ENCODE measurements around the gene MGAT4B. TPM values are rescaled to one million over a fixed set of nuclear protein-coding genes. Genes with fewer than 3 reads are reported as not detected.

MGAT4B gene
- polyA plus RNA-seq, 3 donors, result 12.4 to 151 (median 14.3) TPM

- H3K4me3 ChIP-seq (replicated peaks in 1 of 3; ENCODE audit: low read depth in 2 of 3, low read length in 3 of 3), result no peak overlapping the region
- no peak overlapping the region for H2AFZ ChIP-seq (ENCODE audit: insufficient read depth, low read depth, low read length, poor library complexity, severe bottlenecking)
- no peak overlapping the region for H3K4me3 Mint-ChIP-seq
- no peak for TF ChIP-seq CTCF (IDR thresholded peaks at IDR 0.05)
- H3K27me3 Mint-ChIP-seq (ENCODE audit: low read depth in 3 of 3), result peaks cover 0 to 2% (median 0%) of the 10 kb centered on the region in 3 donors
- H3K9me3 ChIP-seq (replicated peaks in 1 of 2; ENCODE audit: control insufficient read depth in 1 of 2, insufficient read depth in 1 of 2, low read length in 2 of 2), result no peaks in the 10 kb centered on the region
- H3K4me1 Mint-ChIP-seq, result peaks cover 96% of the 10 kb centered on the region
- no peaks in the 10 kb centered on the region for H3K27me3 ChIP-seq (ENCODE audit: control insufficient read depth in 2 of 2, insufficient read depth in 2 of 2, low read length in 2 of 2)
- H3K4me2 ChIP-seq (replicated peaks; ENCODE audit: extremely low read depth, low read length, poor library complexity, severe bottlenecking), result no peak overlapping the region
- peaks cover 95% of the 10 kb centered on the region for H3K79me2 ChIP-seq (ENCODE audit: insufficient read depth, low read length)
- H3K9me3 Mint-ChIP-seq, result no peaks in the 10 kb centered on the region
- H3K9ac ChIP-seq (ENCODE audit: insufficient read depth, low read length, poor library complexity, severe bottlenecking), result no peak overlapping the region
- peaks cover 93 to 98% of the 10 kb centered on the region in 2 donors for H3K4me1 ChIP-seq (ENCODE audit: control insufficient read depth in 1 of 2, insufficient read depth in 2 of 2, low read length in 2 of 2)
- peak overlapping the region in 1 of 2 donors; percentile 63 for H3K27ac ChIP-seq (ENCODE audit: low read depth in 1 of 2, low read length in 2 of 2)
- H4K20me1 ChIP-seq (ENCODE audit: insufficient read depth, low read length), result peaks cover 99% of the 10 kb centered on the region
- peaks cover 52 to 65% of the 10 kb centered on the region in 2 donors for H3K36me3 Mint-ChIP-seq
- peaks cover 26 to 51% of the 10 kb centered on the region in 2 donors for H3K36me3 ChIP-seq (replicated peaks in 1 of 2; ENCODE audit: control insufficient read depth in 1 of 2, insufficient read depth in 2 of 2, low read length in 2 of 2)
- H3K27ac Mint-ChIP-seq, result peak overlapping the region in 6 of 7 donors; percentile 51 to 90 (median 73)
- intact Hi-C loops (cut with micrococcal nuclease), result loop anchor here in 1 of 2 donors (2.0 kb wide), 1 partner anchor 30 kb away; no protein-coding TSS in a partner anchor
- DNase-seq, result peak in 1 of 3 donors; percentile 39
- WGBS (ENCODE audit: insufficient coverage), result 55% methylated on average over 10 of the region's 12 CpGs
Measured at GRCh38 chr5:179766726-179767455, 39.8 kb downstream of the MGAT4B start.

- DNase-seq, result peak in 2 of 3 donors; percentile 50 to 76
- H3K9me3 Mint-ChIP-seq, result no peaks in the 10 kb centered on the region
Measured at GRCh38 chr5:179766021-179766725, 40.5 kb downstream of the MGAT4B start.

More at GRCh38 chr5:179766021-179766725, 40.5 kb downstream of the MGAT4B start:
- Histone ChIP-seq H4K20me1 (ENCODE audit: insufficient read depth, low read length) (peaks cover 99% of the 10 kb centered on the region), H3K4me3 (replicated peaks in 1 of 3; ENCODE audit: low read depth in 2 of 3, low read length in 3 of 3) (peak overlapping the region in 1 of 3 experiments; percentile 10), H3K4me1 (ENCODE audit: control insufficient read depth in 1 of 2, insufficient read depth in 2 of 2, low read length in 2 of 2) (peaks cover 93 to 98% of the 10 kb centered on the region in 2 donors), H2AFZ (ENCODE audit: insufficient read depth, low read depth, low read length, poor library complexity, severe bottlenecking) (no peak overlapping the region), H3K27ac (ENCODE audit: low read depth in 1 of 2, low read length in 2 of 2) (peak overlapping the region; percentile 43 to 63), H3K9ac (ENCODE audit: insufficient read depth, low read length, poor library complexity, severe bottlenecking) (no peak overlapping the region), H3K4me2 (replicated peaks; ENCODE audit: extremely low read depth, low read length, poor library complexity, severe bottlenecking) (peak overlapping the region; percentile 53), H3K79me2 (ENCODE audit: insufficient read depth, low read length) (peaks cover 97% of the 10 kb centered on the region), H3K27me3 (ENCODE audit: control insufficient read depth in 2 of 2, insufficient read depth in 2 of 2, low read length in 2 of 2) (no peaks in the 10 kb centered on the region), H3K9me3 (replicated peaks in 1 of 2; ENCODE audit: control insufficient read depth in 1 of 2, insufficient read depth in 1 of 2, low read length in 2 of 2) (no peaks in the 10 kb centered on the region), H3K36me3 (replicated peaks in 1 of 2; ENCODE audit: control insufficient read depth in 1 of 2, insufficient read depth in 2 of 2, low read length in 2 of 2) (peaks cover 20 to 44% of the 10 kb centered on the region in 2 donors)
- Mint-ChIP-seq H3K36me3 (peaks cover 45 to 58% of the 10 kb centered on the region in 2 donors), H3K27ac (peak overlapping the region; percentile 46 to 92 (median 89)), H3K4me1 (peaks cover 96% of the 10 kb centered on the region), H3K4me3 (peak overlapping the region in 1 of 2 donors; percentile 67), H3K27me3 (ENCODE audit: low read depth in 3 of 3) (peaks cover 0 to 2% (median 0%) of the 10 kb centered on the region in 3 donors)
- no peak for TF ChIP-seq CTCF (IDR thresholded peaks at IDR 0.05)
- 37% methylated on average over 20 of the region's 20 CpGs for WGBS (ENCODE audit: insufficient coverage)
- intact Hi-C loops (cut with micrococcal nuclease), result loop anchor here in 1 of 2 donors (2.0 kb wide), 1 partner anchor 31 kb away; no protein-coding TSS in a partner anchor
